ENCODE results near the gene INSYN1.
A peak's percentile ranks its signal among the peaks of the same experiment; 100 is the strongest.

Gene INSYN1

DNA sequence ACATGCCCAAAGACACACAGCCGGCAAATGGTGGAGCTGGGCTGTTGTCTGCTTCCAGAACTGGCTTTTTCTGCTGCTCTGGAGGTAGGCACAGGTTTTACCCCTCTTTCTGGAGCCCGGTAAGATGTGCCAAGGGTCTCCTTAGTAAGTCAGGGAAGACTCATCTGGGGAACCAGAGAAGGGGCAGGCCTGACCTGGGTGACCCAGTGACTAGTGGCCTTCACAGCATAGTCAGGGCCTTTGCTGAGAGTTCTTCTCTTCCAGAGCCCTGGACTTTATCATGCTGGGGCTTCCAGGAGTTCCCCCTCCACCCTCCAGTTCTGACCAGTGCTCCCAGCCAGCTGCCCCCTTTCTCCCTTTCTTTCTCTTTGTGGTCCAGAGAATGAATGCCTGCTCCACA, 65.8 kb downstream of the INSYN1 start:
- DNase-seq (ENCODE audit: low read depth) = no peak

DNA sequence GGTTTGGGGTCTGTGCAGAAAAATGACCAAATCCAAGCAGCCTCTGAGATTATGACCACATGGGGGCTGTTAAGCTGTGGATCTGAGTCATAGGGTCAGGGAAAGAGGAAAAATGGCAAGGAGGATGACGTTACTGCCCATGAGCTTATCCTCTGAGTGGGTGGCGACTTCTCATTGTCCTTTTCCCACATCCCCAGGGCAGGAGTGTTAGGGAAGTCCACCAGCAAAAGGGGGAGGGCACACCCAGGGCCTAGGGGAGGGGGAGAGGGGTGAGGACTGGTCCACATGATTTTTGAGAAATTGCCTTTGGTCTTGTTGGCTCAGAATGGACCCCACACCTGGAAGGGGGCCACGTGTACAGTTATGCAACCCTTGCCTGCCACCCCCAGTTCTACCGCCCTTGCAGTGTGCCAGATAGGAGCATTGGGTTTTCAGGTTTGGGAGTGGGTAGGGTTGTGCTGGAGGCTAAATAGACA, 66.3 kb downstream of the INSYN1 start:
- peak; percentile 68 for DNase-seq (ENCODE audit: low read depth)

DNA sequence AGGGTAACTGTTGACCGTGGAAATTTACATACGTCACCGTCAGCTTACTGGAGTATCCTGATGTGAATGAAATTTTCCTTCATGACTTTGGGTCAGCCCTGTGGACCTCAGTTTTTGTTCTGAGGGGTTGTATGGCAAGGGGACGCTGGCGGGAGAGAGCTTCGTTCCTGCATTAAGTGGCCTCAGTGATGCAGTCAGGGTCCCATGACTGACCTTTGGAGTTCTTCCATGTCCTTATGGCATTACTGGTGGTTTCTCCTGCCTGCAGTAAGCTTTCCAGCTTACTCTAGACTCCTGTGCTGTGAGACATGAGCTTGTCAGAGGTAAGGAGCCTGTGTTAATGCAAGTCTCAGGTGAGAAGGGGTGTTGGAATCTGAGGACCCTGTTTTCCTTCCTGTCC, 67.2 kb downstream of the INSYN1 start:
- DNase-seq (ENCODE audit: low read depth) = no peak

All from HS-5 (cell line).